HepG2 (cell line): ENCODE results near the gene SLC9A8. TPM values are rescaled to one million over a fixed set of nuclear protein-coding genes. Genes with fewer than 3 reads are reported as not detected.

Experiments used
- AGO2 ChIP-seq: fragments of 200-400 bp; formaldehyde crosslinking; optimal IDR thresholded peaks from 2 replicates; pipeline ENCODE3; 2017; ENCODE audit warnings: mild to moderate bottlenecking, low read depth, low read length, moderate library complexity
- AHR ChIP-seq: IDR thresholded peaks from 2 replicates; pipeline ENCODE4 v1.6.1; 2018; ENCODE audit warnings: missing genetic modification reagents, missing compliant biosample characterization
- DMAP1 ChIP-seq: IDR thresholded peaks from 2 replicates; pipeline ENCODE4 v1.6.1; 2016
- EEA1 ChIP-seq: sonication (generic); formaldehyde crosslinking; IDR thresholded peaks from 2 replicates; pipeline ENCODE4 v1.5.1; 2020; ENCODE audit warnings: mild to moderate bottlenecking, missing genetic modification reagents, borderline replicate concordance
- EED ChIP-seq: sonication (generic); formaldehyde crosslinking; IDR thresholded peaks from 2 replicates; pipeline ENCODE4 v1.5.0; 2020; ENCODE audit warnings: mild to moderate bottlenecking, missing genetic modification reagents
- PHF21A ChIP-seq: sonication (generic); formaldehyde crosslinking; IDR thresholded peaks from 2 replicates; pipeline ENCODE4 v1.5.0; 2020; ENCODE audit warnings: mild to moderate bottlenecking, missing genetic modification reagents
- SMAD1 ChIP-seq: sonication (generic); formaldehyde crosslinking; IDR thresholded peaks from 2 replicates; pipeline ENCODE4 v1.4.0; 2020; ENCODE audit warnings: missing genetic modification reagents, low read depth, mild to moderate bottlenecking, borderline replicate concordance
- SPEN ChIP-seq: sonication (generic); formaldehyde crosslinking; IDR thresholded peaks from 2 replicates; pipeline ENCODE4 v1.5.1; 2020; ENCODE audit warnings: low read depth, mild to moderate bottlenecking, missing genetic modification reagents
- TBX2 ChIP-seq: sonication (generic); formaldehyde crosslinking; IDR thresholded peaks from 2 replicates; pipeline ENCODE4 v1.5.0; 2020; ENCODE audit warnings: missing genetic modification reagents, mild to moderate bottlenecking, borderline replicate concordance
- THAP11 ChIP-seq: IDR thresholded peaks from 2 replicates; pipeline ENCODE4 v1.6.1; 2016; ENCODE audit warnings: missing biosample characterization, missing genetic modification reagents
- TIGD3 ChIP-seq: sonication (generic); formaldehyde crosslinking; IDR thresholded peaks from 2 replicates; pipeline ENCODE4 v1.5.1; 2020; ENCODE audit warnings: mild to moderate bottlenecking, missing genetic modification reagents, borderline replicate concordance
- ZC3H13 ChIP-seq: sonication (generic); formaldehyde crosslinking; IDR thresholded peaks from 2 replicates; pipeline ENCODE4 v1.8.1; 2023; ENCODE audit warnings: mild to moderate bottlenecking, missing genetic modification reagents, moderate library complexity
- ZNF138 ChIP-seq: sonication (generic); formaldehyde crosslinking; IDR thresholded peaks from 2 replicates; pipeline ENCODE4 v1.5.0; 2020; ENCODE audit warnings: mild to moderate bottlenecking, low read depth, missing genetic modification reagents
- ZNF550 ChIP-seq: sonication (generic); formaldehyde crosslinking; IDR thresholded peaks from 2 replicates; pipeline ENCODE4 v1.4.0; 2020; ENCODE audit warnings: mild to moderate bottlenecking, missing genetic modification reagents, borderline replicate concordance
- ZNF598 ChIP-seq: sonication (generic); formaldehyde crosslinking; IDR thresholded peaks from 2 replicates; pipeline ENCODE4 v1.5.1; 2020; ENCODE audit warnings: mild to moderate bottlenecking, missing genetic modification reagents, borderline replicate concordance
- ZNF619 ChIP-seq: sonication (generic); formaldehyde crosslinking; IDR thresholded peaks from 2 replicates; pipeline ENCODE4 v1.4.0; 2020; ENCODE audit warnings: mild to moderate bottlenecking, missing genetic modification reagents
- ZNF687 ChIP-seq: sonication (generic); formaldehyde crosslinking; IDR thresholded peaks from 2 replicates; pipeline ENCODE4 v1.5.1; 2020; ENCODE audit warnings: mild to moderate bottlenecking, missing genetic modification reagents, moderate library complexity
- ZNF768 ChIP-seq: sonication (generic); formaldehyde crosslinking; IDR thresholded peaks from 2 replicates; pipeline ENCODE4 v1.4.0; 2020; ENCODE audit warnings: missing genetic modification reagents
- ZNF788 ChIP-seq: sonication (generic); formaldehyde crosslinking; IDR thresholded peaks from 2 replicates; pipeline ENCODE4 v1.5.0; 2020; ENCODE audit warnings: mild to moderate bottlenecking, missing genetic modification reagents, borderline replicate concordance
- ZNF883 ChIP-seq: sonication (generic); formaldehyde crosslinking; IDR thresholded peaks from 2 replicates; pipeline ENCODE4 v1.5.1; 2020; ENCODE audit warnings: mild to moderate bottlenecking, missing genetic modification reagents; ENCODE audit errors: not compliant biosample characterization
- polyA plus RNA-seq, 8 experiments: library from polyadenylated mRNA; depleted of rRNA in 3 of 8; stranded (reverse) in 7 of 8; unstranded in 1 of 8; fragments of >200 nt; fragmentation: Illumina TruSeq in 4 of 8; extraction: Trizol in 4 of 8; gene quantifications; 2 replicates each; pipeline versions ENCODE4 v1.2.1 to v1.2.3, GENCODE V29; 2011 to 2016; ENCODE audit warnings: low read depth in 4 of 8, missing spikeins in 1 of 8, mixed read lengths in 1 of 8; ENCODE audit not compliant: insufficient read depth in 1 of 8
- total RNA-seq, 5 experiments: library from RNA; depleted of rRNA; stranded (reverse); fragments of >200 nt; fragmentation: Illumina TruSeq; extraction: Trizol; gene quantifications; 2 replicates each; pipeline ENCODE4 v1.2.3, GENCODE V29; 2016; ENCODE audit warnings: low read depth in 1 of 5
- TF ChIP-seq, protein P1 (sequence below): sonication (generic); formaldehyde crosslinking; IDR thresholded peaks from 2 replicates; pipeline ENCODE4 v1.8.1; 2022; ENCODE audit warnings: low read depth, mild to moderate bottlenecking, missing genetic modification reagents

The SLC9A8 gene
- total and polyA plus RNA-seq, 2 of the 13 experiments (the other 11 are each of a cell fraction or from before 2014, with no cell fraction given), result 4.1 to 7.4 TPM

- TF ChIP-seq ZNF687 (CRISPR knock-in tag), result peak; percentile 8; the same call in 1 of the 2 replicates
- 0 out of 2 replicates have a peak, but pooled peaks have one; percentile 45 for TF ChIP-seq EED (CRISPR knock-in tag)
- 0 out of 2 replicates have a peak, but pooled peaks have one; percentile 54 for TF ChIP-seq ZNF550
- TF ChIP-seq, protein P1, sequence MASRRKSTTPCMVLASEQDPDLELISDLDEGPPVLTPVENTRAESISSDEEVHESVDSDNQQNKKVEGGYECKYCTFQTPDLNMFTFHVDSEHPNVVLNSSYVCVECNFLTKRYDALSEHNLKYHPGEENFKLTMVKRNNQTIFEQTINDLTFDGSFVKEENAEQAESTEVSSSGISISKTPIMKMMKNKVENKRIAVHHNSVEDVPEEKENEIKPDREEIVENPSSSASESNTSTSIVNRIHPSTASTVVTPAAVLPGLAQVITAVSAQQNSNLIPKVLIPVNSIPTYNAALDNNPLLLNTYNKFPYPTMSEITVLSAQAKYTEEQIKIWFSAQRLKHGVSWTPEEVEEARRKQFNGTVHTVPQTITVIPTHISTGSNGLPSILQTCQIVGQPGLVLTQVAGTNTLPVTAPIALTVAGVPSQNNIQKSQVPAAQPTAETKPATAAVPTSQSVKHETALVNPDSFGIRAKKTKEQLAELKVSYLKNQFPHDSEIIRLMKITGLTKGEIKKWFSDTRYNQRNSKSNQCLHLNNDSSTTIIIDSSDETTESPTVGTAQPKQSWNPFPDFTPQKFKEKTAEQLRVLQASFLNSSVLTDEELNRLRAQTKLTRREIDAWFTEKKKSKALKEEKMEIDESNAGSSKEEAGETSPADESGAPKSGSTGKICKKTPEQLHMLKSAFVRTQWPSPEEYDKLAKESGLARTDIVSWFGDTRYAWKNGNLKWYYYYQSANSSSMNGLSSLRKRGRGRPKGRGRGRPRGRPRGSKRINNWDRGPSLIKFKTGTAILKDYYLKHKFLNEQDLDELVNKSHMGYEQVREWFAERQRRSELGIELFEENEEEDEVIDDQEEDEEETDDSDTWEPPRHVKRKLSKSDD, result no peak
- TF ChIP-seq ZNF138 (CRISPR knock-in tag), result 0 out of 2 replicates have a peak, but pooled peaks have one; percentile 33
- no peak for TF ChIP-seq EEA1 (CRISPR knock-in tag)
- peak; percentile 50 for TF ChIP-seq AGO2
- 0 out of 2 replicates have a peak, but pooled peaks have one; percentile 10 for TF ChIP-seq PHF21A (CRISPR knock-in tag)
- no peak for TF ChIP-seq DMAP1
- TF ChIP-seq ZNF598 (CRISPR knock-in tag), result 0 out of 2 replicates have a peak, but pooled peaks have one; percentile 81
- no peak for TF ChIP-seq SMAD1 (CRISPR knock-in tag)
- no peak for TF ChIP-seq TIGD3 (CRISPR knock-in tag)
- peak; percentile 37; the same call in 1 of the 2 replicates for TF ChIP-seq SPEN (CRISPR knock-in tag)
- 0 out of 2 replicates have a peak, but pooled peaks have one; percentile 1 for TF ChIP-seq AHR (CRISPR knock-in tag)
- TF ChIP-seq TBX2 (CRISPR knock-in tag), result 0 out of 2 replicates have a peak, but pooled peaks have one; percentile 13
- TF ChIP-seq ZNF883 (CRISPR knock-in tag), result peak; percentile 36
- TF ChIP-seq ZNF619 (CRISPR knock-in tag), result peak; percentile 65; the same call in 1 of the 2 replicates
- TF ChIP-seq ZNF768 (CRISPR knock-in tag), result peak; percentile 30; the same call in 1 of the 2 replicates
- 0 out of 2 replicates have a peak, but pooled peaks have one; percentile 67 for TF ChIP-seq ZC3H13 (CRISPR knock-in tag)
- TF ChIP-seq THAP11 (CRISPR knock-in tag), result no peak
- no peak for TF ChIP-seq ZNF788 (CRISPR knock-in tag)
Observed at GRCh38 chr20:49905415-49906091, 92.9 kb downstream of the SLC9A8 start (continued).
